DMS79 (cell line): Measurements from ENCODE around the gene PCDHGB1.
"Not testable (repeated sequence)": the region's sequence is repeated elsewhere in the genome, so short reads cannot be mapped to it uniquely, and the experiment has no call there.

ENCODE experiments used
- DNase-seq: peaks from one replicate; lab custom pipeline; 2025; lab: John Stamatoyannopoulos, UW

The PCDHGB1 gene

DNA sequence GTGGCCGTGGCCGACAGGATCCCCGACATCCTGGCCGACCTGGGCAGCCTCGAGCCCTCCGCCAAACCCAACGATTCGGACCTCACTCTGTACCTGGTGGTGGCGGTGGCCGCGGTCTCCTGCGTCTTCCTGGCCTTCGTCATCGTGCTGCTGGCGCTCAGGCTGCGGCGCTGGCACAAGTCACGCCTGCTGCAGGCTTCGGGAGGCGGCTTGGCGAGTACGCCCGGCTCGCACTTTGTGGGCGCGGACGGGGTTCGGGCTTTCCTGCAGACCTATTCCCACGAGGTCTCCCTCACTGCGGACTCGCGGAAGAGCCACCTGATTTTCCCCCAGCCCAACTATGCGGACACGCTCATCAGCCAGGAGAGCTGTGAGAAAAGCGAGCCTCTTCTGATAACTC lies 3.9 kb upstream of the PCDHGB1 start:
- not testable (repeated sequence) for DNase-seq

DNA sequence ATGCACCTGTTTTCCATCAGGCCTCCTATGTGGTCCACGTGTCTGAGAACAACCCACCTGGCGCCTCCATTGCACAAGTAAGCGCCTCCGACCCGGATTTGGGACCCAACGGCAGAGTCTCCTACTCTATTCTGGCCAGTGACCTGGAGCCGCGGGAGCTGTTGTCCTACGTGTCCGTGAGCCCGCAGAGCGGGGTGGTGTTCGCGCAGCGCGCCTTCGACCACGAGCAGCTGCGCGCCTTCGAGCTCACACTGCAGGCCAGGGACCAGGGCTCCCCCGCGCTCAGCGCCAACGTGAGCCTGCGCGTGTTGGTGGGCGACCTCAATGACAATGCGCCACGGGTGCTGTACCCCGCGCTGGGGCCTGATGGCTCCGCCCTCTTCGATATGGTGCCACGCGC lies 1.7 kb downstream of the PCDHGB1 start:
- no peak for DNase-seq

DNA sequence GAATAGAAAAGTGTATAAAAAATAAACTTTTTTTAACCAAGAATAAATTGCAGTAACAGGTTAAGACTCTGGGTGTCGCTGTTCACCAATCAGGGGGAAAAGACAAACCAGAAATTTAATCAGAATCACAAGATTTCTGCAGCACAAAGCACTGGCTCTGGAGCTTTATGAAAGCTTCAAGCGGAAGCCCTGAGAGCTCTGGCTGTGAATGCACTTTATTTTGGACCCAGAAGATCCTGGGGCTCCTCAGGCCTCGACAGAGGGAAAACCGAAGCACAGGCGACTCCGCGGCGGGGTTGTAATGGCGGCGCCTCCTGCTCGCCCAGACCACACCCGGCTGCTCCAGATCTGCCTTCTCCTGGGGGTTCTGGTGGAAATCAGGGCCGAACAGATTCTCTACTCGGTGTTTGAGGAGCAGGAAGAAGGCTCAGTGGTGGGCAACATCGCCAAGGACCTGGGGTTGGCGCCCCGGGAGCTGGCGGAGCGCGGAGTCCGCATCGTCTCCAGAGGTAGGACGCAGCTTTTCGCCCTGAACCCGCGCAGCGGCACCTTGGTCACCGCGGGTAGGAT lies 5.1 kb downstream of the PCDHGB1 start, which contains the start of gene PCDHGA4:
Gene PCDHGA4, plus strand, starts transcription at position 122 of the 570 bp plus-strand sequence. Its CDS starts 87 bp downstream, at position 209.
- no peak for DNase-seq

DNA sequence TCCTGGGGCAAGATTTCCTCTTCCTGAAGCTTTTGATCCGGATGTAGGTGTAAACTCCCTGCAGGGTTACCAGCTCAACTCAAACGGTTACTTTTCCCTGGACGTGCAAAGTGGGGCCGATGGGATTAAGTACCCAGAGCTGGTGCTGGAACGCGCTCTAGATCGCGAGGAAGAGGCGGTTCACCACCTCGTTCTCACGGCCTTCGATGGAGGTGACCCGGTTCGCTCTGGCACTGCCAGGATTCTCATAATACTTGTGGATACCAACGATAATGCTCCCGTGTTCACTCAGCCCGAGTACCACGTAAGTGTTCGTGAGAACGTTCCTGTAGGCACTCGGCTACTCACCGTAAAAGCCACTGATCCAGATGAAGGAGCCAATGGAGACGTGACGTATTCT lies 5.7 kb downstream of the PCDHGB1 start:
- no peak for DNase-seq

DNA sequence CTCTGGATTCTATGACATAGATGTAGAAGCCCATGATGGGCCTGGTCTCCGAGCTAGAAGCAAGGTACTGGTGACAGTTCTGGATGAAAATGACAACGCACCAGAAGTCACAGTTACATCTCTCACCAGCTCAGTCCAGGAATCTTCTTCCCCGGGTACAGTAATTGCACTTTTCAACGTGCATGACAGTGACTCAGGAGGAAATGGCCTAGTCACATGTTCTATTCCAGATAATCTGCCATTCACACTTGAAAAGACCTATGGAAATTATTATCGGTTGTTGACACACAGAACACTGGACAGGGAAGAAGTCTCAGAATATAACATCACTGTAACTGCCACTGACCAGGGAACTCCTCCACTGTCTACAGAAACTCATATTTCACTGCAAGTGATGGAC lies 6.2 kb downstream of the PCDHGB1 start:
- no peak for DNase-seq

DNA sequence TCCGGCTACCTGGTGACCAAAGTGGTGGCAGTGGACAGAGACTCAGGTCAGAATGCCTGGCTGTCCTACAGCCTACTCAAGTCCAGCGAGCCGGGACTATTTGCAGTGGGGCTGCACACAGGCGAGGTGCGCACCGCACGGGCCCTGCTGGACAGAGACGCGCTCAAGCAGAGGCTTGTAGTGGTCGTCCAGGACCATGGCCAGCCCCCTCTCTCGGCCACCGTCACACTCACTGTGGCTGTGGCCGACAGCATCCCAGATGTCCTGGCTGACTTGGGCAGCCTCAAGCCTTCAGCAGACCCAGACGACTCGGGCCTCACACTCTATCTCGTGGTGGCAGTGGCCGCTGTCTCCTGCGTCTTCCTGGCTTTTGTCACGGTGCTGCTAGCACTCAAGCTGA lies 7.1 kb downstream of the PCDHGB1 start:
- no peak for DNase-seq

DNA sequence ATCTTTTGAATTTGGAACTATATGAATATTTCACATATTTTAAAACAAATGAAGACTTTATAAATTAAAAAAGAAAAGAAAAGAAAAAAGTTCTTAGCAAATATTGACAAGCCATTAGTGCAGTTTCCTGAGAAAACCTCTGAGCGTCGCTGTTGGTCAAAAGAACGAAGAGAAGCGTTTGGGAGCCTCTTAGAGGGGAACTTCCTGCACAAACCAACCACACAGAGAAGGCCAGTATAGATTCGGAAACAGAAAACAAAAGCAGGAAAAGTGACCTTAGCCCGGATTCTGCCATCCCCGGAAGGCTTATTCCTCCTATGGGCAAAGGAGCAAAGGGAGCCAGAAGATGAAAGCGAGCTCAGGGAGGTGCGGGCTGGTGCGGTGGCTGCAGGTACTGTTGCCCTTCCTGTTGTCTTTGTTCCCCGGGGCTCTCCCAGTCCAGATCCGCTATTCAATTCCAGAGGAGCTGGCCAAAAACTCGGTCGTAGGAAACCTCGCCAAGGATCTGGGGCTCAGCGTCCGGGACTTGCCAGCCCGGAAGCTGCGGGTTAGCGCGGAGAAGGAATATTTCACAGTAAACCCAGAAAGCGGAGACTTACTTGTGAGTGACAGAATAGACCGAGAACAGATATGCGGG lies 10.0 kb downstream of the PCDHGB1 start, which contains the start of gene PCDHGB2:
Gene PCDHGB2, plus strand, starts transcription at position 205 of the 637 bp plus-strand sequence. Its CDS starts 142 bp downstream, at position 347.
- no peak for DNase-seq

DNA sequence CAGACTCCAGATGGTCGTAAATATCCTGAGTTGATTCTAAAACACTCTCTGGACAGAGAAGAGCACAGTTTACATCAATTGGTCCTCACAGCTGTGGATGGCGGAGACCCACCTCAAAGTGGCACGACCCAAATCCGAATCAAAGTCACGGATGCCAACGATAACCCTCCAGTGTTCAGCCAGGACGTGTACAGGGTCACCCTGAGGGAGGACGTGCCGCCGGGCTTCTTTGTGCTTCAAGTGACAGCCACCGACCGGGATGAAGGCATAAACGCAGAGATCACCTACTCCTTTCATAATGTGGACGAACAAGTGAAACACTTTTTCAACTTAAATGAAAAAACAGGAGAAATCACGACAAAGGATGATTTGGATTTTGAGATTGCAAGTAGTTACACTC lies 10.8 kb downstream of the PCDHGB1 start:
- DNase-seq = no peak

DNA sequence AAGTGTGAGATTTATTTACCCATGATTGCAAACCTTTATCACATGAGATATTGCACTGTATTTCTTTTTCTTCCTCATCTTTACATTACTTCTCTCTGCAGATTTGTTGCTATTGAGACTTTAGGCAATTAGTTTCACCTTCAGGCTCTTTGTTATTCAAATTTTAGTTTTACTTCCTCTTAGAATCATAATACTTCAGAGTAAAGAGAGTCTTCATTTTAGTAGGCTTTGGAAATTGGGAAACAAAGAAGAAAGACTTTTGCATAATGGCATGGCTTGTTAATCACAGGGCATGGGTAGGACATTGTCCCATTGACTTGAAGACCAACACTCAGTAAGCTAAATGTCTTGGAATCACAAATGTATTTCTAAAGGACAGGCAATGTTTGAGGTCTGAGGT lies 12.8 kb downstream of the PCDHGB1 start:
- no peak for DNase-seq

DNA sequence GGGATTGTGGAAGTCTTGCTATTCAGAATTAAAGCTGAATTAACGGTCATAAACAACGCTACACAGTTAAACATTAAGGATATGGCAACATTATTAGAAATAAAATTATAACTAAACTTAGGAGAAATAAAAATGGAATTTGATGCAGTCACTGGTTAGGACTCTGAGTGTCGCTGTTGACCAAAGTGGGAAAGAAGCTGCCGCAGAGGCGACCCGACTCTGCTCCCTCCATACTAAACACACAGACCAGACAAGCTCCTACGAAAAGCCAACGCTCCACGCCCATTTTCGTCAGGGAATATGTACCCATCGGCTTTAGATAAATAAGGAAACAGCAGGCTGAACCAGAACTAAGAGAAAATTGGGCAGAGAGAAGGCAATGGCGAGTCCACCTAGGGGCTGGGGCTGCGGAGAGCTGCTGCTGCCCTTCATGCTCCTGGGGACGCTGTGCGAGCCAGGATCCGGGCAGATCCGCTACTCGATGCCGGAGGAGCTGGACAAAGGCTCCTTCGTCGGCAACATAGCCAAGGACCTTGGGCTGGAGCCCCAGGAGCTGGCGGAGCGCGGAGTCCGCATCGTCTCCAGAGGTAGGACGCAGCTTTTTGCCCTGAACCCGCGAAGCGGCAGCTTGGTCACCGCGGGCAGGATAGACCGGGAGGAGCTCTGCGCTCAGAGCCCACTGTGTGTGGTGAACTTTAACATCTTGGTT lies 14.2 kb downstream of the PCDHGB1 start, which contains the start of gene PCDHGA5:
Gene PCDHGA5, plus strand, starts transcription at position 211 of the 709 bp plus-strand sequence. Its CDS starts 169 bp downstream, at position 380.
- DNase-seq = no peak

DNA sequence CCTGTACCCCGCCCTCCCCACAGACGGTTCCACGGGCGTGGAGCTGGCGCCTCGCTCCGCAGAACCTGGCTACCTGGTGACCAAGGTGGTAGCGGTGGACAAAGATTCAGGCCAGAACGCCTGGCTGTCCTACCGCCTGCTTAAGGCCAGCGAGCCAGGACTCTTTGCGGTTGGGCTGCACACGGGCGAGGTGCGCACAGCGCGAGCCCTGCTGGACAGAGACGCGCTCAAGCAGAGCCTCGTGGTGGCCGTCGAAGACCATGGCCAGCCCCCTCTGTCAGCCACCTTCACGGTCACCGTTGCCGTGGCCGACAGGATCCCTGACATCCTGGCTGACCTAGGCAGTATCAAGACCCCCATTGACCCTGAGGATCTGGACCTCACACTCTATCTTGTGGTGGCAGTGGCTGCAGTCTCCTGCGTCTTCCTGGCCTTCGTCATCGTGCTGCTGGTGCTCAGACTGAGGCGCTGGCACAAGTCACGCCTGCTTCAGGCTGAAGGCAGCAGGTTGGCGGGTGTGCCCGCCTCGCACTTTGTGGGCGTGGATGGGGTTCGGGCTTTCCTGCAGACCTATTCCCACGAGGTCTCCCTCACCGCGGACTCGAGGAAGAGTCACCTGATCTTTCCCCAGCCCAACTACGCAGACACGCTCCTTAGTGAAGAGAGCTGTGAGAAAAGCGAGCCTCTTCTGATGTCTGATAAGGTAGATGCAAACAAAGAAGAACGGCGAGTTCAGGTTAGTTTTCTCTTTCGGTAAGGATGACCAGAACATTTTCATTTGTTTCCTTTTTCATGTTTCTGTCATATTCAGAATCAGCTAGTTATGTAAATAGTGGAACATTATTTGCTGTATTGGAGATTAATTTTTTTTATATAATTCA lies 16.4 kb downstream of the PCDHGB1 start:
- DNase-seq = no peak

DNA sequence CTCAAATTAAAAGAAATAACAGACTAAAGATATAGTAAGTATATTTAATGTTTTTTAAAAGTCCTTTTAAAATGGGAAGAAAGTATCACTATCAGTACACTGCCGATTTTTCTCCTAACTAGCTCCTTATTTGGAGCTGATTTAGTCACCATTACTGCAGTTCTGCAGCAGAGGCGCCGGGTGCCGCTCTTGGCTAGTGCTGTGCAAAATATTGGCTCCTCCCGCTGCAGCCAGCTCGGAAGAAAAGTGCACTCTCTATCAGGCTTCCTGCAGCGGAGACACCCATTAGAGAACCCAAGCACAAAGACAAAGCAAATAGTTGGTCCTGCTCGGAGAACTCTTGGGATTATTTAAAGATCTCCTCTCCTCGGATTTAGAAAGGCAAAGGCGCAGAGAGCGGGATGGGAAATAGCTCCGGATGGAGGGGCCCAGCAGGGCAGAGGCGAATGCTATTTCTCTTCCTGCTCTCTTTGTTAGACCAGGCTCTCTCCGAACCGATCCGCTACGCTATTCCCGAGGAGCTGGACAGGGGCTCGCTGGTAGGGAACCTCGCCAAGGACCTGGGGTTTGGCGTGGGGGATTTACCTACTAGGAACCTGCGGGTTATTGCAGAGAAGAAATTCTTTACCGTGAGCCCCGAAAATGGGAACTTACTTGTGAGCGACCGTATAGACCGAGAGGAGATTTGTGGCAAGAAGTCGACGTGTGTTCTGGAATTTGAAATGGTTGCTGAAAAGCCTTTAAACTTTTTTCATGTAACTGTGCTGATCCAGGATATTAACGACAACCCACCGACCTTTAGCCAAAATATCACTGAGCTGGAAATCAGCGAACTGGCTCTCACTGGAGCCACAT lies 20.3 kb downstream of the PCDHGB1 start, which contains the start of gene PCDHGB3:
Gene PCDHGB3, plus strand, starts transcription at position 249 of the 855 bp plus-strand sequence. Its CDS starts 153 bp downstream, at position 402.
- no peak for DNase-seq

DNA sequence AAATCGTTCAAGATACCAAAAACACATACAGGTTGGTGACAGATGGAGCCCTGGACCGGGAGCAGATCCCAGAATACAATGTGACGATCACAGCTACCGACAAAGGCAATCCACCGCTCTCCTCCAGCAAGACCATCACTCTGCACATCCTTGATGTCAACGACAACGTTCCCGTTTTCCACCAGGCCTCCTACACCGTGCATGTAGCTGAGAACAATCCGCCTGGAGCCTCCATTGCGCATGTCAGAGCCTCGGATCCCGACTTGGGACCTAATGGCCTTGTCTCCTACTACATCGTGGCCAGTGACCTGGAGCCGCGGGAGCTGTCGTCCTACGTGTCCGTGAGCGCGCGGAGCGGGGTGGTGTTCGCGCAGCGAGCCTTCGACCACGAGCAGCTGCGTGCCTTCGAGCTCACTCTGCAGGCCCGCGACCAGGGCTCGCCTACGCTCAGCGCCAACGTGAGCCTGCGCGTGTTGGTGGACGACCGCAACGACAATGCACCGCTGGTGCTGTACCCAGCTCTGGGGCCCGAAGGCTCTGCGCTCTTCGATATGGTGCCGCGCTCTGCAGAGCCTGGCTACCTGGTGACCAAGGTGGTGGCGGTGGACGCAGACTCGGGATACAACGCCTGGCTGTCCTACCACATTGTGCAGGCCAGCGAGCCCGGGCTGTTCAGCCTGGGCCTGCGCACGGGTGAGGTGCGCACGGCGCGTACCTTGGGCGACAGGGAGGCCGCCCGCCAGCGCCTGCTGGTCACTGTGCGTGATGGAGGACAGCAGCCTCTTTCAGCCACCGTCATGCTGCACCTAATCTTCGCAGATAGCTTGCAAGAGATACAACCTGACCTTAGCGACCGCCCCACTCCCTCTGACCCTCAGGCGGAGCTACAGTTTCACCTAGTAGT lies 21.9 kb downstream of the PCDHGB1 start:
- no peak for DNase-seq

DNA sequence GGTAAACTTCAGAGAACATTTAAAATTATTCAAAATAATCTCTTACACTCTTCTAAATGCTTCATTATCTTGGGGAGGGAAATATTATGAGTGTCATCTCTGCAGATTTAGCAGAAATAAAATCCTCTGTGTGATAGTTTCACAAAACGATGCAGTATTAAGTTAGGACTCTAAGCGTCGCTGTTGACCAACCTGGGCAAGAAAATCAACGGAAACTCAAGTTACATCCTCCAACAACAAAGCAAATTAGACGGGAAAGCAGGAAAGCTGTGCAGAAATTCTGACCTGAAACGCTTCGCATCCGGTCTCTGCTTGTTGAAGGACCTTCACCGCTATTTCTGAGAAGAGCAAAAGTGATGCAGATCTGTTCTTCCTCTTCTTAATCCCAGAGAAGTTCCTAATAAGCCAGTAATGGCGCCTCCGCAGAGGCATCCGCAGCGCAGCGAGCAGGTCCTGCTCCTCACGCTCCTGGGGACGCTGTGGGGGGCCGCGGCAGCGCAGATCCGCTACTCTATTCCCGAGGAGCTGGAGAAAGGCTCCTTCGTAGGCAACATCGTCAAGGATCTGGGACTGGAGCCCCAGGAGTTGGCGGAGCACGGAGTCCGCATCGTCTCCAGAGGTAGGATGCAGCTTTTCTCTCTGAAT lies 23.9 kb downstream of the PCDHGB1 start, which contains the start of gene PCDHGA6:
Gene PCDHGA6, plus strand, starts transcription at position 219 of the 645 bp plus-strand sequence. Its CDS starts 193 bp downstream, at position 412.
- no peak for DNase-seq

DNA sequence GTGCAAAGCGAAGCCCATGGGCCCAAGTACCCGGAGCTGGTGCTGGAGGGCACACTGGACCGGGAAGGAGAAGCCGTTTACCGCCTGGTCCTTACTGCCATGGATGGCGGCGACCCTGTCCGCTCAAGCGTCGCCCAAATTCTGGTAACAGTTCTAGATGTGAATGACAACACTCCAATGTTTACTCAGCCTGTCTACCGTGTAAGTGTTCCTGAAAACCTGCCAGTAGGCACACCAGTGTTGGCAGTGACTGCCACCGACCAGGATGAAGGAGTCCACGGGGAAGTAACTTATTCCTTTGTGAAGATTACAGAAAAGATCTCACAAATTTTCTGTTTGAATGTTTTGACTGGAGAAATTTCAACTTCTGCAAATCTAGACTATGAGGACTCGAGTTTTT lies 24.7 kb downstream of the PCDHGB1 start:
- no peak for DNase-seq

DNA sequence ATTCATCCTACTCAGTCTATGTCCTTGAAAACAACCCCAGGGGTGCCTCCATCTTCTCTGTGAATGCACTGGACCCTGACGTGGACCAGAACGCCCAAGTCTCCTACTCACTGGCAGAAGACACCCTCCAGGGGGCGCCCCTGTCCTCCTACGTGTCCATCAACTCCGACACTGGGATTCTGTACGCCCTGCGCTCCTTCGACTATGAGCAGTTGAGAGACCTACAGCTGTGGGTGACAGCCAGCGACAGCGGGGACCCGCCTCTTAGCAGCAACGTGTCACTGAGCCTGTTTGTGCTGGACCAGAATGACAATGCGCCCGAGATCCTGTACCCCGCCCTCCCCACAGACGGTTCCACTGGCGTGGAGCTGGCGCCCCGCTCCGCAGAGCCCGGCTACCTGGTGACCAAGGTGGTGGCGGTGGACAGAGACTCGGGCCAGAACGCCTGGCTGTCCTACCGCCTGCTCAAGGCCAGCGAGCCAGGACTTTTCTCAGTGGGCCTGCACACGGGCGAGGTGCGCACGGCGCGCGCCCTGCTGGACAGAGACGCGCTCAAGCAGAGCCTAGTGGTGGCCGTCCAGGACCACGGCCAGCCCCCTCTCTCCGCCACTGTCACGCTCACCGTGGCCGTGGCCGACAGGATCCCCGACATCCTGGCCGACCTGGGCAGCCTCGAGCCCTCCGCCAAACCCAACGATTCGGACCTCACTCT lies 25.7 kb downstream of the PCDHGB1 start:
- not testable (repeated sequence) for DNase-seq

DNA sequence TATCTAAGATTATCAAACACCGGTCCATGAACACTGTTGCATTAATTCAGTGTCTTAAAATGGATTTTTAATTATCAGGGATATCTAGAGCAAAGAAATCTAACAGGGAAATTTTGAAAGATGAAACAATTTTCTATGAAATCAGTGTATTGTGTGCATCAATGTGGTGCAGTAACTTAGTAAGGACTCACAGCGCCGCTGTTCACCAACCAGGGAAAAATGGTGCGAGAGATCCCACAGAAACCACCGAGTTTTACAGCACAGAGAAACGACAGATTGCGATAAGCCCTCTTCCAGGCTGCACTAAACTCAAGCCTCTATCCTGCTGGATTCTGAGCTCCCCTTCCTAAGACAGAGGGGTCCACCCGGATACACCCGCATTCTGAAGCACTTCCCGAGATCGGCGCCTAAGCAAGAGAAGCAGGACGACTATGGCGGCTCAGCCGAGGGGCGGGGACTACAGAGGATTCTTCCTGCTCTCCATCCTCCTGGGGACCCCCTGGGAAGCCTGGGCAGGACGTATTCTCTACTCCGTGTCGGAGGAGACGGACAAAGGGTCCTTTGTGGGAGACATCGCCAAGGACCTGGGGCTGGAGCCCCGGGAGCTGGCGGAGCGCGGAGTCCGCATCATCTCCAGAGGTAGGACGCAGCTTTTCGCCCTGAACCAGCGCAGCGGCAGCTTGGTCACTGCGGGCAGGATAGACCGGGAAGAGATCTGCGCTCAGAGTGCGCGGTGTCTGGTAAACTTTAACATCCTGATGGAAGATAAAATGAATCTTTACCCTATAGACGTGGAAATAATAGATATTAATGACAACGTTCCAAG lies 32.8 kb downstream of the PCDHGB1 start, which contains the start of gene PCDHGA7:
Gene PCDHGA7, plus strand, starts transcription at position 274 of the 826 bp plus-strand sequence. Its CDS starts 158 bp downstream, at position 432.
- no peak for DNase-seq
